Activated CD4-positive, alpha-beta T cell treated with anti-CD3 and anti-CD28 coated beads for 36 hours (primary cell): ENCODE results near the gene RNASE13. TPM values are rescaled to one million over a fixed set of nuclear protein-coding genes. Genes with fewer than 3 reads are reported as not detected.

ENCODE experiments used
- ATAC-seq: fragments of 200-7000 bp; cut with Tn5 transposase; one replicate; pipeline ENCODE4 v1.10.0; 2021; ENCODE audit warnings: mild to moderate bottlenecking, moderate library complexity
- CTCF ChIA-PET: fragments of 350-600 bp; sonication (Branson Sonifier 250); formaldehyde crosslinking; loops from one replicate; lab custom pipeline; 2021; ENCODE audit warnings: antibody characterized with exemption; lab: Charles Lee
- POLR2A ChIA-PET: fragments of 350-600 bp; sonication (Branson Sonifier 250); formaldehyde crosslinking; loops from one replicate; lab custom pipeline; 2021; ENCODE audit warnings: antibody characterized with exemption, inconsistent platforms; lab: Charles Lee
- DNase-seq: peaks from one replicate; pipeline ENCODE4 v3.0.0-alpha.2; 2020
- H3K27ac Mint-ChIP-seq: one replicate; pipeline ENCODE4 v1.8.0; 2021; ENCODE audit warnings: mixed read lengths
- H3K27me3 Mint-ChIP-seq: one replicate; pipeline ENCODE4 v1.8.0; 2021; ENCODE audit warnings: mixed read lengths
- H3K36me3 Mint-ChIP-seq: one replicate; pipeline ENCODE4 v1.8.0; 2021; ENCODE audit warnings: low read depth, mixed read lengths
- H3K4me1 Mint-ChIP-seq: one replicate; pipeline ENCODE4 v1.8.0; 2021; ENCODE audit warnings: mixed read lengths
- H3K4me3 Mint-ChIP-seq: one replicate; pipeline ENCODE4 v1.8.0; 2021; ENCODE audit warnings: mild to moderate bottlenecking, moderate library complexity, mixed read lengths
- H3K9me3 Mint-ChIP-seq: one replicate; pipeline ENCODE4 v1.8.0; 2021; ENCODE audit warnings: low read depth, mixed read lengths
- intact Hi-C, 2 experiments: fragments of 100-400 bp; cut with DNase I in 1 of 2; cut with micrococcal nuclease in 1 of 2; formaldehyde crosslinking; loops; one replicate each; pipeline versions ENCODE4 v1.14.2 to v1.15.1; 2022 to 2024; cut with DNase I, micrococcal nuclease
- total RNA-seq, 2 experiments: library from RNA; stranded (reverse); gene quantifications; one replicate each; pipeline ENCODE4 v1.2.3, GENCODE V29; 2021

The RNASE13 gene
- total RNA-seq, 2 experiments from 2014 or later, result not detected

GRCh38 chr14:21040370-21040925 lies 5.8 kb upstream of the RNASE13 start:
- ChIA-PET CTCF (interaction anchor here (0.7 to 3.9 kb wide), 13 partner anchors 10 to 69 kb away, joined by 3 to 84 read pairs (median 5); no protein-coding TSS in a partner anchor), POLR2A (interaction anchor here (0.6 kb wide), 1 partner anchor 26 kb away, joined by 7 read pairs; no protein-coding TSS in a partner anchor)
- Mint-ChIP-seq H3K4me1 (peaks cover 6% of the 10 kb centered on the region), H3K27ac (no peak overlapping the region), H3K36me3 (no peaks in the 10 kb centered on the region), H3K27me3 (peaks cover 5% of the 10 kb centered on the region), H3K9me3 (no peaks in the 10 kb centered on the region), H3K4me3 (no peak overlapping the region)
- DNase-seq, result no peak
- intact Hi-C loops, result loop anchor here (1.0 to 2.0 kb wide), 2 partner anchors 26 to 184 kb away; no protein-coding TSS in a partner anchor
- no peak for ATAC-seq

GRCh38 chr14:21039585-21040369 lies 5.2 kb upstream of the RNASE13 start:
- ChIA-PET POLR2A (interaction anchor here (0.6 kb wide), 1 partner anchor 26 kb away, joined by 7 read pairs; no protein-coding TSS in a partner anchor), CTCF (interaction anchor here (0.6 to 3.9 kb wide), 15 partner anchors 10 to 68 kb away, joined by 3 to 84 read pairs (median 4); no protein-coding TSS in a partner anchor)
- H3K27ac Mint-ChIP-seq, result no peak overlapping the region
- peak; percentile 75 for ATAC-seq
- no peaks in the 10 kb centered on the region for H3K36me3 Mint-ChIP-seq
- intact Hi-C loops, result loop anchor here (1.0 to 2.0 kb wide), 2 partner anchors 25 to 183 kb away; no protein-coding TSS in a partner anchor
- DNase-seq, result peak; percentile 29
- H3K4me3 Mint-ChIP-seq, result no peak overlapping the region
- no peaks in the 10 kb centered on the region for H3K9me3 Mint-ChIP-seq
- H3K27me3 Mint-ChIP-seq, result peaks cover 5% of the 10 kb centered on the region
- H3K4me1 Mint-ChIP-seq, result peaks cover 6% of the 10 kb centered on the region

- Mint-ChIP-seq H3K36me3 (no peaks in the 10 kb centered on the region), H3K27me3 (peaks cover 5% of the 10 kb centered on the region), H3K27ac (no peak overlapping the region), H3K9me3 (no peaks in the 10 kb centered on the region), H3K4me3 (no peak overlapping the region), H3K4me1 (no peaks in the 10 kb centered on the region)
- DNase-seq (no peak), ATAC-seq (no peak)
- ChIA-PET CTCF (interaction anchor here (2.4 to 3.9 kb wide), 3 partner anchors 11 to 26 kb away, joined by 12 to 84 read pairs (median 16); no protein-coding TSS in a partner anchor), POLR2A (no interaction called here)
- intact Hi-C loops, result no loop called here
Measured at GRCh38 chr14:21038441-21039422, 4.1 kb upstream of the RNASE13 start.

- H3K4me3 Mint-ChIP-seq, result no peak overlapping the region
- no peaks in the 10 kb centered on the region for H3K4me1 Mint-ChIP-seq
- intact Hi-C loops, result no loop called here
- H3K27ac Mint-ChIP-seq, result no peak overlapping the region
- no peaks in the 10 kb centered on the region for H3K27me3 Mint-ChIP-seq
- ChIA-PET CTCF (interaction anchor here (0.8 to 1.2 kb wide), 3 partner anchors 22 to 66 kb away, joined by 3 to 4 read pairs (median 4); no protein-coding TSS in a partner anchor), POLR2A (interaction anchor here (0.6 kb wide), 1 partner anchor 10 kb away, joined by 3 read pairs; no protein-coding TSS in a partner anchor)
- ATAC-seq (no peak), DNase-seq (no peak)
- no peaks in the 10 kb centered on the region for H3K36me3 Mint-ChIP-seq
- no peaks in the 10 kb centered on the region for H3K9me3 Mint-ChIP-seq
Measured at GRCh38 chr14:21037156-21037555, 2.5 kb upstream of the RNASE13 start.

- Mint-ChIP-seq H3K9me3 (no peaks in the 10 kb centered on the region), H3K4me1 (no peaks in the 10 kb centered on the region), H3K36me3 (no peaks in the 10 kb centered on the region), H3K4me3 (no peak overlapping the region), H3K27me3 (no peaks in the 10 kb centered on the region), H3K27ac (no peak overlapping the region)
- peak; percentile 47 for ATAC-seq
- peak; percentile 11 for DNase-seq
- ChIA-PET POLR2A (interaction anchor here (0.6 kb wide), 2 partner anchors 9 to 450 kb away, joined by 3 read pairs; no protein-coding TSS in a partner anchor), CTCF (interaction anchor here (1.2 to 3.0 kb wide), 3 partner anchors 22 to 28 kb away, joined by 3 to 17 read pairs (median 3); no protein-coding TSS in a partner anchor)
- intact Hi-C loops, result loop anchor here in 1 of 2 experiments (1.0 kb wide), 1 partner anchor 21 kb away; no protein-coding TSS in a partner anchor
Measured at GRCh38 chr14:21036751-21037150, 2.1 kb upstream of the RNASE13 start.

- no peak for DNase-seq
- H3K4me3 Mint-ChIP-seq, result no peak overlapping the region
- H3K4me1 Mint-ChIP-seq, result no peaks in the 10 kb centered on the region
- no peaks in the 10 kb centered on the region for H3K36me3 Mint-ChIP-seq
- no peak for ATAC-seq
- no peak overlapping the region for H3K27ac Mint-ChIP-seq
- CTCF ChIA-PET, result interaction anchor here (0.6 to 3.1 kb wide), 7 partner anchors 8 to 564 kb away, joined by 3 to 22 read pairs (median 4); no protein-coding TSS in a partner anchor
- no peaks in the 10 kb centered on the region for H3K27me3 Mint-ChIP-seq
- H3K9me3 Mint-ChIP-seq, result no peaks in the 10 kb centered on the region
- intact Hi-C loops, result no loop called here
- POLR2A ChIA-PET, result no interaction called here
Measured at GRCh38 chr14:21033133-21033698, 1.4 kb downstream of the RNASE13 start.

- DNase-seq, result no peak
- Mint-ChIP-seq H3K9me3 (no peaks in the 10 kb centered on the region), H3K36me3 (no peaks in the 10 kb centered on the region), H3K4me1 (no peaks in the 10 kb centered on the region), H3K27ac (no peak overlapping the region), H3K27me3 (no peaks in the 10 kb centered on the region), H3K4me3 (no peak overlapping the region)
- intact Hi-C loops, result no loop called here
- no peak for ATAC-seq
- POLR2A ChIA-PET, result no interaction called here
- CTCF ChIA-PET, result interaction anchor here (0.6 to 3.1 kb wide), 7 partner anchors 9 to 565 kb away, joined by 3 to 22 read pairs (median 4); no protein-coding TSS in a partner anchor
Measured at GRCh38 chr14:21032326-21033132, 2.1 kb downstream of the RNASE13 start.

- Mint-ChIP-seq H3K4me3 (no peak overlapping the region), H3K36me3 (no peaks in the 10 kb centered on the region), H3K9me3 (no peaks in the 10 kb centered on the region), H3K27me3 (no peaks in the 10 kb centered on the region), H3K4me1 (no peaks in the 10 kb centered on the region), H3K27ac (no peak overlapping the region)
- POLR2A ChIA-PET, result no interaction called here
- CTCF ChIA-PET, result interaction anchor here (1.0 to 5.1 kb wide), 3 partner anchors 15 to 72 kb away, joined by 3 to 34 read pairs (median 22); no protein-coding TSS in a partner anchor
- ATAC-seq (no peak), DNase-seq (no peak)
- intact Hi-C loops, result no loop called here
Measured at GRCh38 chr14:21030531-21030930, 4.1 kb downstream of the RNASE13 start.

GRCh38 chr14:21029917-21030316 lies 4.7 kb downstream of the RNASE13 start, which contains the start of gene TPPP2:
Gene TPPP2 (plus strand): TSS chr14:21030217. CDS start chr14:21030582, 365 bp downstream.
- CTCF ChIA-PET, result interaction anchor here (1.0 to 5.1 kb wide), 2 partner anchors 14 to 73 kb away, joined by 3 to 34 read pairs; no protein-coding TSS in a partner anchor
- ATAC-seq (no peak), DNase-seq (no peak)
- no peaks in the 10 kb centered on the region for H3K27me3 Mint-ChIP-seq
- no peak within 1 kb of the TSS for H3K4me3 Mint-ChIP-seq
- H3K36me3 Mint-ChIP-seq, result no peaks in the 10 kb centered on the region
- no peaks in the 10 kb centered on the region for H3K9me3 Mint-ChIP-seq
- no peak within 1 kb of the TSS for H3K27ac Mint-ChIP-seq
- intact Hi-C loops, result no loop called here
- POLR2A ChIA-PET, result no interaction called here
- H3K4me1 Mint-ChIP-seq, result peaks cover 3% of the 10 kb centered on the region
